Stimulated activated naive CD8-positive, alpha-beta T cell treated with anti-CD3 and anti-CD28 coated beads, Interleukin-15, amount 100 ng/mL, for 72 hours (primary cell): ENCODE results near the gene CADM2.
A peak's percentile ranks its signal among the peaks of the same experiment; 100 is the strongest.
"Not testable (repeated sequence)": the region's sequence is repeated elsewhere in the genome, so short reads cannot be mapped to it uniquely, and the experiment has no call there.

Experiments used
- ATAC-seq: fragments of 150-1000 bp; cut with Tn5 transposase; 2 replicates; pipeline ENCODE4 v1.10.0; 2021; ENCODE audit warnings: mild to moderate bottlenecking, moderate library complexity
- DNase-seq, 2 donors: peaks; one replicate each; pipeline ENCODE4 v3.0.0; 2021 to 2022
- H3K27ac Mint-ChIP-seq, 2 donors: one replicate each; pipeline ENCODE4 v1.8.0; 2022; ENCODE audit warnings: mild to moderate bottlenecking in 2 of 2, mixed read lengths in 2 of 2, moderate library complexity in 2 of 2
- H3K27me3 Mint-ChIP-seq: one replicate; pipeline ENCODE4 v1.8.0; 2022; ENCODE audit warnings: mixed read lengths
- H3K4me1 Mint-ChIP-seq: one replicate; pipeline ENCODE4 v1.8.0; 2022; ENCODE audit warnings: mild to moderate bottlenecking, mixed read lengths
- H3K4me3 Mint-ChIP-seq, 2 donors: one replicate each; pipeline ENCODE4 v1.8.0; 2022; ENCODE audit warnings: mild to moderate bottlenecking in 2 of 2, mixed read lengths in 2 of 2, moderate library complexity in 1 of 2
- H3K9me3 Mint-ChIP-seq, 2 donors: one replicate each; pipeline ENCODE4 v1.8.0; 2022; ENCODE audit warnings: mixed read lengths in 2 of 2

Gene CADM2

DNA sequence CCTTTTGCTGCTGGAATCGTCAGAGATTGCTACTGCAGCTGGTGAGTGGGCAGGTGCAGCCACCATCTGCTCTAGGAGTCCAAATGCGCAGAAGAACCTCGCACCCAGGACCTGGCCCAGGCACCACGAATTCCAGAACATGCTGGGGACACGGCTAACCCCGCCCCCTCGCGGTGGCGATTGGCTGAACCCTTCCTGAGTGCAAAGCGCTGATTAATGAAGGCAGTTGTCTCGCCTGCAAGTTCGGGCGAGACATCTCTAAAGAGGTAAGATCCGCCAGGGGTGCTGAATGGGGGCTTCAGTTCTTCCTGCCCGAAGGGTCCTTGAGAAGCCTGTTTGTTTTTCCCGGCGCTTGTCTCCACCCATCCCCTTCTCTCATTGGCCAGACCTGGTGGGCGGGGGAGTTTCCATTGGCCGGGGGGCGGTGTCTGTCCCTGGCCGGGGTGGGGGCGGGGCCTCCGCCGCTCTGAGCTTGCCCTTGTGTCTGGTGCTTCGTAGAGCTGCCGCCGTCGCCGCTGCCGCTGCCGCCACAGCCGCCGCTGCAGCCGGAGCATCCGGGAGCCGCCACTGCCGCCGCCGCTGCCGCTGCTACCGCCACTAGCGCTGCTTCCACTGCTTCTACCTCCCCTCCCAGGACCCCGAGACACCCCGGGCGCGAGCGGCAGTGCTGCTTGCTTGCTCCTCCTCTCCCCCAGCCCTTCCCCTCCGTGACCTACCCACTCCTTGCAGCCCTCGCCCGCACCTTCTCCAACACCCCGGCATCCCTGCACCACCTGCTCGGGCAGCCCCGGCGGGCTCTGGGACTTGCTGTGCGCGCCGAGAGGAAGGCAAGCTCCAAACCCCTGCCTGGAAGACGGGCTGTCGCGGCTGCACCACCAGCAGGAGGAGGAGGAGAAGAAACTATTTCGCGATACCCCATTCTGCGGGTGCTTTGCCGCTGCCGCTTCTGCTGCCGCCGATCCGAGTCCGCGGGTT lies at the start of gene CADM2:
TSS of gene CADM2 (plus strand) at position 495 of the 975 bp plus-strand sequence.
- ATAC-seq (peak; percentile 94), DNase-seq (peak; percentile 64 to 68)
- Mint-ChIP-seq H3K4me1 (peaks cover 36% of the 10 kb centered on the region), H3K27ac (no peak within 1 kb of the TSS), H3K9me3 (no peaks in the 10 kb centered on the region), H3K27me3 (peaks cover 47% of the 10 kb centered on the region), H3K4me3 (peak within 1 kb of the TSS; percentile 81 to 84)

DNA sequence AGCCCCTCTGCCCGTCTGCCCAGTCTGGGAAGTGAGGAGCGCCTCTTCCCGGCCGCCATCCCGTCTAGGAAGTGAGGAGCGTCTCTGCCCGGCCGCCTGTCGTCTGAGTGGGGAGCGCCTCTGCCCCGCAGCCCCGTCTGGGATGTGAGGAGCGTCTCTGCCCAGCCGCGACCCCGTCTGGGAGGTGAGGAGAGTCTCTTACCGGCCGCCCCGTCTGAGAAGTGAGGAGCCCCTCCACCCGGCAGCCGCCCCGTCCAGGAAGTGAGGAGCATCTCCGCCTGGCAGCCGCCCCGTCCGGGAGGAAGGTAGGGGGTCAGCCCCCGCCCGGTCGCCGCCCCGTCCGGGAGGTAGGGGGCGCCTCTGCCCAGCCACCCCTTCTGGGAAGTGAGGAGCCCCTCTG lies 40.2 kb upstream of the CADM2 start:
- H3K27ac Mint-ChIP-seq, DNase-seq, H3K27me3 Mint-ChIP-seq, H3K4me3 Mint-ChIP-seq, ATAC-seq, H3K4me1 Mint-ChIP-seq: not testable (repeated sequence)
- H3K9me3 Mint-ChIP-seq = peaks cover 7 to 27% of the 10 kb centered on the region in 2 donors

DNA sequence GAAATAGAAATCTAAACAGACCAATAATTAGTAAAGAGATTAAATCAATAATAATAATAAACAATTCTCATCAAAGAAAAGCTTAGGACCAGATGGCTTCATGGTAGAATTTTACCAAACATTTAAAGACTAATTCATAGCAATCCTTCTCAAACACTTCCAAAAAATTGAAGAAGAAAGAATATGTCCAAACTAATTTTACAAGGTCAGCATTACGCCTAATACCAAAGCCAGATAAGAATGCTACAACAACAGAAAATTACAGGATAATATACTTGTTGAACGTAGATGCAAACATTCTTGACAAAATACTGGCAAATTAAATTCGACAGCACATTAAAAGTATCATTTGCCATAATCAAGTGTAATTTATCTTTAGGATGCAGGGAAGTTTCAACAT lies 36.1 kb upstream of the CADM2 start:
- Mint-ChIP-seq H3K27me3 (no peaks in the 10 kb centered on the region), H3K4me1 (no peaks in the 10 kb centered on the region), H3K4me3 (no peak overlapping the region), H3K27ac (no peak overlapping the region), H3K9me3 (peaks cover 4 to 20% of the 10 kb centered on the region in 2 donors)
- ATAC-seq (no peak), DNase-seq (no peak)

DNA sequence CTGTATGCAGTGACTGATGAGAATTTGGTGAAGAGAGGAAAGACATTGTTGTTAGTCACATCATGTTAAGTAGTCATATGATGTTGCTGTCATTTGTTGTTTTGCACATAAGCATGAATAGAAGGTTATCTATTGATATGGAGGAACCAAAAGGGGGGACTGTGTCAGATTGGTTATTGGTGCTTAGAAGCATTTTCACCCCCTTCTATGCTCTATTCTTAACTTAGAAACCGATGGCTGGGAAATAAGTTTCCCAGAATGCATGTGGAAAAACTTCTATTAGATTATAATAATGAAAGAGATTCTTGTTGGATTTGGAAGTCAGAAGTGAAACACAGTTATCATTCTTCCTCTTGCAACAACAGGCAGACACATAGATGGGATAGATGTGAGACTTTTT lies 33.2 kb upstream of the CADM2 start:
- H3K27me3 Mint-ChIP-seq = no peaks in the 10 kb centered on the region
- no peak overlapping the region for H3K27ac Mint-ChIP-seq
- no peaks in the 10 kb centered on the region for H3K4me1 Mint-ChIP-seq
- no peak overlapping the region for H3K4me3 Mint-ChIP-seq
- no peak for DNase-seq
- ATAC-seq = no peak
- H3K9me3 Mint-ChIP-seq = peaks cover 0 to 16% of the 10 kb centered on the region in 2 donors

DNA sequence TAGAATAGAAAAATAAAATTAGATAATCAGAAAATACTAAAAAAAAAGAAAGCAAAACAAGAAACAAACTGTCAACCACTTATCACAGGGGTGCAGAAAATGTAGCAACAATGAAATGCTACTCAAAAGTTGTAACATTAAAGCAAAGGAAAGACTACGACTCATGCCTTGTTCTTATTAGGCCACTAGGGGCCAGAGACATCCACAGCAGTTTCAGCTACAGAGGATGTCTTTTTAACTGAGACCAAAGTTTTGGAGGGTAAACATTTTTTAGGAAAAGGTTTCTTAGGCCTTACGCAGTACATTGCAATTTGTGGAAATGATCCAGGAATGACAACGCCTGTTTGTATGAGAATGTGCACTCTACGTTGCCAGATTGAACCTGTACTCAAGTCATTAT lies 15.4 kb upstream of the CADM2 start:
- ATAC-seq (no peak), DNase-seq (no peak)
- Mint-ChIP-seq H3K27ac (no peak overlapping the region), H3K4me3 (no peak overlapping the region), H3K4me1 (no peaks in the 10 kb centered on the region), H3K9me3 (no peaks in the 10 kb centered on the region), H3K27me3 (no peaks in the 10 kb centered on the region)

DNA sequence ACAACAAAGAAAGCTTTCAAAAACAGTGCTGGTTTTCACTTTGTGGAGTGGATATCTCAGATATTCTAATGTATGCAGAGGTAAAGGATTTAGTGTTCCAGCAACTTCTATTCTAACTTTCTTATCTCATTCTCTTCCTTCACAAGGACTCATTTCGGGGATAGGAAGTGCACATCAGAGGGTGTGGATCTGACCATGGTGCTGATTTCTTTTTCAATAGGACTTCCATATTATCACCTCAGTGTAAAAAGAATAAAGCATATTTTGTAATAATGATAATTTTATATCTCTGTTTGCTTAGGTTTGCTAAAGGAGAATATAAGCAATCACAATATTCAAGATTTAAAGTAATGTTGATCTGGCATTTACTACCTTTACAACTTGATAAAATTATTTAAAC lies 12.5 kb upstream of the CADM2 start:
- Mint-ChIP-seq H3K4me3 (no peak overlapping the region), H3K27me3 (no peaks in the 10 kb centered on the region), H3K27ac (no peak overlapping the region), H3K4me1 (no peaks in the 10 kb centered on the region), H3K9me3 (peaks cover 14 to 15% of the 10 kb centered on the region in 2 donors)
- no peak for ATAC-seq
- DNase-seq = no peak

DNA sequence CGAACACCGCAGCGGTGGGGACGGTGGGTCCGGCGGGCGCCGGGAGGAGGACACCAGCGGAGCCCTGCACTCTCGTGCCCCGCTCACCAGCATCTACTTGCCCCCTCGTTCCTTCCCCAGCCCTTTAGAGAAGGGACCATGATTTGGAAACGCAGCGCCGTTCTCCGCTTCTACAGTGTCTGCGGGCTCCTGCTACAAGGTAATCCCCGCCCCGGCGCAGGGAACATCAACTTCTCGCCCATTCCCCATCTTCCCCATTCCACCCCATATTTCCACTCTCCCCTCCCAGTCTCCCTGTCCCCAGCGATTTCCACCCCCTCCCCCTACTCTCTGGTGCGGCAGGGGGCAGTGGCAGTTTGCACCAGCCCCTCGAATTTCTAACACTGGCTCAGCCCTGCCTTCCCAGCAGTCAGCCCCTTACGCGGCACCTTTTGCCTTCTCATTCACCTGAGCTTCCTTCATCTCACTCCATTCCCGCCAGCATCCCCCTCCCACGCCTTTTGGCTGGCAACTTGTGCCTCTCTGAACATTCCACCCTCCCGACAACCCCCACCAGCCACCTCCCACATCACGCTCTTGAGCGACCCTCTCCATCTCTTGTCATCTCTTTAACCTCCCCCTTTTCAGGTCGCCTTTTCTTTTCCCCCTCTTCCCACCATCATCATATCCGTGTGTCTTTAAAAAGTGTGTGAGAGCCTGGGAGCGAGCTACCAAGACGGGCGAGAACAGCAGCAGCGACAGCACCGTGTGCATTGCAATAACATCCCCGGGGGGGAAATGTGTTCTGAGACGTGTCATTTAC lies 882 bp downstream of the CADM2 start:
- H3K4me3 Mint-ChIP-seq = peak overlapping the region; percentile 81 to 84
- H3K9me3 Mint-ChIP-seq = no peaks in the 10 kb centered on the region
- peaks cover 36% of the 10 kb centered on the region for H3K4me1 Mint-ChIP-seq
- no peak for DNase-seq
- no peak overlapping the region for H3K27ac Mint-ChIP-seq
- H3K27me3 Mint-ChIP-seq = peaks cover 47% of the 10 kb centered on the region
- peak; percentile 24 for ATAC-seq

DNA sequence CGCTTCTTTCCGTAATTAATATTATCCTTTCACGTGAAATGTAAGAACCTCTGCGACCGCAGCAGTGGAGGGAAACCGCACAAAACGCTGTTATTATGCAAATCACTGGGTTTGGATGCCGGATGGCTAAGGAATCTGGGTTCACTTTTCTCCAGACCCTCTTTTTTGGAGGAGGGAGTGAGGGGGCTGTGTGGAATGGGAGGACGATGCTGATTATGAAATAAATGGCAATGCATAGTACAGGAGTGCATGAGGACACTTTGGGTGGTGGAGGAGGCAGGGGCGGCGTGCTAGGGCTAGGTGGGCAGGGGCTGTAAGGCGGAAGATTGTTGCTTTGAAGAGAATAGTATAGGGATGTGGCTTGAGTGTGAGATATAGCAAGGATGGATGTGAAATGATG lies 1.8 kb downstream of the CADM2 start:
- DNase-seq (no peak), ATAC-seq (no peak)
- Mint-ChIP-seq H3K9me3 (no peaks in the 10 kb centered on the region), H3K27ac (no peak overlapping the region), H3K4me3 (no peak overlapping the region), H3K4me1 (peaks cover 36% of the 10 kb centered on the region), H3K27me3 (peaks cover 47% of the 10 kb centered on the region)

DNA sequence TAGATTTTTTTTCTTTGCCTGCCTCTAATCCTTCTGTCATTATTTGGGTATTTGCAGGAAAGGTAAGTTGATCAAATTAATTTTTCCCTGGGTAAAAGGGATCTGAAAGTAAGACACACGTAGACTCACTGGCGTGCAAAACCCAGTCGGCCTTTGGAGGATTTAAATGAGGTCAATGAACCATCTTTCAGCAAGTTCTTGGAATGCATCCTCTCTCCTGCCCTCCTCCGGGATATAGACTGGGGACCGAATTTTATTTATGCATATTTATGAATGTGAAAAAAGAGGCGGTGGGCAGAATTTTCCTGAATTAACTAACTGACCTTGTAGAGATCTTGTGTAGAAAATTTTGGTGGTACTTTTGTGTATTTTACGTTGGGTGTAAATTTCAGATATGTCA lies 2.2 kb downstream of the CADM2 start:
- DNase-seq = no peak
- ATAC-seq = no peak
- H3K27ac Mint-ChIP-seq = no peak overlapping the region
- H3K4me3 Mint-ChIP-seq = no peak overlapping the region
- H3K27me3 Mint-ChIP-seq = peaks cover 47% of the 10 kb centered on the region
- no peaks in the 10 kb centered on the region for H3K9me3 Mint-ChIP-seq
- peaks cover 36% of the 10 kb centered on the region for H3K4me1 Mint-ChIP-seq

DNA sequence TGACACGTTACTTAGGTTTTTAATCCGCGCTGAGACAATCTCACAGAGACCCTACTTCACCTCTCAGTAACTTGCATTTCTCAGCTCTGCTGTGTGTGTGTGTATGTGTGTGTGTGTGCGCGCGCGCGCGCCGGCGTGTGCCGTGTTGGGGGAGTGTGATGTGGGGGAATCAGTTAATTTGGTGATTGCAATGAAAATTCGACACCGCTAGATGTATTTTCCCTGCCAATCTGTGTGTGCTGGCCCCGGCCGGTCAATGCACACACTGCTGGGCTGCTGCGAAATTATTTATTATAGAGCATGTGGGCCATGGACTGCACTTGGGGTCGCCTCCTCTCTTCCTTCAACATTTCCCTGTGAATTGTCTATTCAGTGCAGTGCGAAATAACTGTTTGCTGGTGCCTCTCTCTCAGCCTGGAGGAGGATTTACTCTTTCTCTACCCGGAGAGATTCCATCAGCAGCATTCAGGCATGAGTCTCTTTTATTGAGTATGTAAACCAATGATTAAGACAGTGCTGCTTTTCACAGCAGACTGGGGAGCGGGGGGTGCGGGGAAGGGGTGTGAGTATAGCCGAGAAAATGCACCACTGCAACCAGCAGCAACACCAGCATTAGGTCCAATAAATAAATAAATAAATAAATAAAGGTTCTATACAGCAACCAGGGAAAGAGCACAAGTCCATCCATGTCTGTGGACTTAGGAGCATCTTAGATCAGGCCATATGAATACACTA lies 2.9 kb downstream of the CADM2 start:
- ATAC-seq = no peak
- Mint-ChIP-seq H3K4me1 (peaks cover 36% of the 10 kb centered on the region), H3K27me3 (peaks cover 47% of the 10 kb centered on the region), H3K27ac (no peak overlapping the region), H3K4me3 (no peak overlapping the region), H3K9me3 (no peaks in the 10 kb centered on the region)
- DNase-seq = no peak

DNA sequence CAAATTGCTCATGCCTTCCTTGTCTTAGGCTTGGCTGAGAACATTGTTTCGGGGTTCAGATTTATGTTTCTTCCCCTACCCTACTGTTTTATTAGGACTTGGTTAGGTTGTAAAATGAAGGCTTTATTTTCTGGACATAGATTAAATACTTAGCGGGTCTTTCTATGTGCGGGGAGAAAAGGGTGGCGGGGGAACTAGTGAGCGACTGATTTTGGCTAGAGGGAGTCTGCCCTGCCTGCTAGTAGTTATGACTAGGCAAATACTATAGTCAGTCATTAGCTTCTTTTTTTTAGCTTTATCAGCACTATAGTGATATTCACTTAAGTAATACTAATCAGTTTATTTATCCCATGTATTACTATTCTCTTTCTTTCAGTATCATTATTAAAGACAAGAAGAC lies 3.6 kb downstream of the CADM2 start:
- DNase-seq (no peak), ATAC-seq (no peak)
- Mint-ChIP-seq H3K27me3 (peaks cover 47% of the 10 kb centered on the region), H3K27ac (no peak overlapping the region), H3K4me1 (peaks cover 36% of the 10 kb centered on the region), H3K9me3 (no peaks in the 10 kb centered on the region), H3K4me3 (no peak overlapping the region)

DNA sequence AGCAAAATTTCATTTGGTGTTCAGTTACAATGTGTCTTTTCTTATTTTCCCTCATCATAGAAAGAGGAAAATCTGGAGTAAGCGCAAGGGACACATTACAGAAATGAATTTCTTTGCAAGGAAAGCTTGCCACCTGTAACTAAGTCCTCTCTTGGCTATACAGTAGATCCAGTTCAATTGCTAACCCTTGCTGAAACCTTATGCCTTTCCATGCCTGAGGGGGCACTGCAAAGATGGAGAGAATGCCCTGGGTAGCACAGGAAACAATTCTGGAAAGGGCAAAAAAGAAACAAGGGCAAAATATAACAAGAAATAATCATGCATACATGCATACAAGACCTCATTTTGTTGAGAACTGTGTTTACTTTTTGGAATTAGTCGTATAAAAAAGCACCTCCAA lies 4.3 kb downstream of the CADM2 start:
- no peak for ATAC-seq
- no peak overlapping the region for H3K4me3 Mint-ChIP-seq

DNA sequence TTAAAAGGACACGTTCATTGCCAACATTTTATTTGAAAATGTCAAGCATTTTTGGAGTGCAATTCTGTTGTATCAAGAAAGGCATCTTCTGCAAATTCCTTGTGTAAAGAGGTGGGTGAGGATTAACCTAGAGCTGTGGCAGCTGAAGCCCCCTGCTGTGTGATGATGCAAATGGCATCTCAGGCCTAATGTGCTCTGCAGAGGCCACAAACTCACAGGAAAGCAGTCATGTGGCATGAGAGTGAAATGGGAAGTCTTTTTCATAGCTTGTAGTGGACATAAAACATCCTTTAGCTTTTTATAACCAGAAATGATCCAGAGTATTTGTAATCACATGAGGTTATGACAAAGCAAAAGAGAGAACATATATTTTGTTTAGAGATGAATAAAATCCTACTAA lies 6.4 kb downstream of the CADM2 start:
- Mint-ChIP-seq H3K4me1 (peaks cover 16% of the 10 kb centered on the region), H3K4me3 (no peak overlapping the region), H3K27ac (no peak overlapping the region), H3K27me3 (peaks cover 25% of the 10 kb centered on the region), H3K9me3 (no peaks in the 10 kb centered on the region)
- no peak for DNase-seq
- ATAC-seq = no peak

More for the DNA sequence above, 4.3 kb downstream of the CADM2 start:
- H3K4me1 Mint-ChIP-seq = peaks cover 36% of the 10 kb centered on the region
- no peak overlapping the region for H3K27ac Mint-ChIP-seq
- DNase-seq = no peak
- H3K9me3 Mint-ChIP-seq = no peaks in the 10 kb centered on the region
- peaks cover 45% of the 10 kb centered on the region for H3K27me3 Mint-ChIP-seq

DNA sequence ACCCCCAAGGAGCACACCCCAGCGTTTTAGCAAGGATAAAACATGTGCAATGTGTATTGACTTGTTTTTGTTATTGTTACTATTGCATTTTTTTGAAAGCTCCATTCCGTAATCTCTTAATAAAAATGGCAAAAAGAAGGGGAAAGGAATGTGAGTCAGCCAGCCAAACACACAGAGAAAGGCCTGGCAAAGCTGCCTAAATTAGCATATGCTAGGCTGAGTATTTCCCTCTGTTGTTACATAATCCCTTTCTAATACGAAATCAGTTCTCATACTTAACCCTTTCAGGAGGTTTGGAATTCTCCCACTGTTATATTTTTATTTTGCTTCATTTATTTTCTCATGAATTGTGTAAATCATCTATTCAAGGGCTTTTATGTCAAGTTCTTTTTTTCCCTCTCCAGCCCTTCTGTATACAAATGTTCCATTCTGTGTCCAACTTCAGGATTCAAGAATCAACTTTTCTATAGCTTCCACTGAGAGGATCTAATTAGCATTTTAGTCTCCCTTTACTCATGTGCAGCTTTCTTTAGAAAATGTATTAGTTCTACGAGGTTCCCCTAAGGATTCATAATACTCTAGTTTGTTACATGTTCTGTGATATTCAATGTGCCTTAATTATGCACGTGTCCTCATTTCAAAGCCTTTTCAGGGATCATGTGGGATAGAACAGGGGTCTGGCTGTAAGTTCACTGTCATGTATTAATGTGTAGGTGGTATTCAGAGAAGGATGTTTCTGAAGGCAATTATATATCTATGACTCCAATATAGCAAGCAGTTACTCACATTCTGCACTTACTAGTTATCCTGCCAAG lies 9.2 kb downstream of the CADM2 start:
- no peaks in the 10 kb centered on the region for H3K9me3 Mint-ChIP-seq

More for the DNA sequence above, 9.2 kb downstream of the CADM2 start:
- Mint-ChIP-seq H3K27me3 (no peaks in the 10 kb centered on the region), H3K4me1 (no peaks in the 10 kb centered on the region), H3K4me3 (no peak overlapping the region), H3K27ac (no peak overlapping the region)
- DNase-seq = no peak
- ATAC-seq = no peak
